GM18868 (cell line): ENCODE data around the gene NEDD4.
"Not testable (repeated sequence)": the region's sequence is repeated elsewhere in the genome, so short reads cannot be mapped to it uniquely, and the experiment has no call there.

ENCODE experiments used
- ATAC-seq: cut with Tn5 transposase; IDR thresholded peaks from one replicate; pipeline ENCODE4 v1.9.1; 2021; ENCODE audit warnings: mild to moderate bottlenecking, moderate library complexity; ENCODE audit not compliant: unreplicated experiment

NEDD4 gene

GRCh38 chr15:56007053-56007452 lies 13.6 kb upstream of the NEDD4 start:
- ATAC-seq, result not testable (repeated sequence)

GRCh38 chr15:56006371-56006770 lies 13.0 kb upstream of the NEDD4 start:
- ATAC-seq, result not testable (repeated sequence)

DNA sequence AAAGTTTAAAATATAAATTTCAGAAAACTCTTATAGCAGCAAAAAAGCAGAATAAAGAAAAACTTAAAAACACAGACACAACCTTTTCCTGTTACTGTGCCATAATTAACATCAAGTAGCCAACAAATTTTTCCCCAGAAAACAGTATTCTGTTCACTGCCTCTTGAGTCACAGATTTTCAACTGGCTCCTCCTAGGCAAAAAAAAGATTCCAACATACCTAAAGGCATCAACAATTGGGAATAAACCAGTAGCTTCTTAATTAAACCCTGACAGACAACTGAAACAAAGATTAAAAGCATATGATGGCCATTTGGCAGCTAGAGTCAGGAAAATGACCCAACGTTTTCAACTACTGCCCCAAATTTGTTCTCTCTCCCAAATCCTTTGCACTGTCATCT lies 10.9 kb upstream of the NEDD4 start:
- ATAC-seq, result not testable (repeated sequence)

DNA sequence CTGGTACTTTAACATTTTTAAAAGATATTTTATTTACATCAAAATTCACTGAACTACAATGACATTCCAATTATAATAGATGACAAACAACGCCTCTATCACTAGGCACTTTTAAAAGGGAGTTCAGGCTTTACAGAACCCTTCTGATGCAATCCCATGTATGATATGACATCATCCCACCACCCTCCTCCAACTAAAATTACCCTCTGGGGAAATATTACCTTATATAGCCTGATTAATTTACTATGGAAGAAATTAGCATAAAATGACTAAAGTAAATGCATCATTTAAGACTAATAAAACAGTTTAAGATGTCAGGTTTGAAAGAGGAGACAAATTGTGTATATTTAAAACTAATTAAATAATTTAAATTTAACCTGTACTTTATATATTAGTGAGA lies 10.4 kb upstream of the NEDD4 start:
- not testable (repeated sequence) for ATAC-seq

DNA sequence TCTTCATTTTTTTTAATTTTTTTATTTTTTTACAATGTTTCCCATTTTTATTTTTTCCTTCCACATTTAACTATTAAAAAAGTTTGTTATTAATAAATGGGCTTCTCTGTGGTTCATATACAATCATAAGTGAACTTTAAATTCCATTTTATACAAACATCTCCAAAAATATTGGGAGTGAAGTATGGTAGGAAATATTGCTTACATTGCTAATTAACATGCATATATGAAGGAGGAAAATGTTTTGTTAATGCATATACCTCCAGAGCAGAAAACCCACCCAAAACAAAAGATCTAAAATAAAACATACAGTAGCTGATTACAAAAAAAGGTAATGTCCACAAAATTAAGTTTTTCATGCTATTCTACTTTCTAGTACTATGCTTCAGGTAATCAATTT lies 9.9 kb upstream of the NEDD4 start:
- ATAC-seq, result not testable (repeated sequence)

DNA sequence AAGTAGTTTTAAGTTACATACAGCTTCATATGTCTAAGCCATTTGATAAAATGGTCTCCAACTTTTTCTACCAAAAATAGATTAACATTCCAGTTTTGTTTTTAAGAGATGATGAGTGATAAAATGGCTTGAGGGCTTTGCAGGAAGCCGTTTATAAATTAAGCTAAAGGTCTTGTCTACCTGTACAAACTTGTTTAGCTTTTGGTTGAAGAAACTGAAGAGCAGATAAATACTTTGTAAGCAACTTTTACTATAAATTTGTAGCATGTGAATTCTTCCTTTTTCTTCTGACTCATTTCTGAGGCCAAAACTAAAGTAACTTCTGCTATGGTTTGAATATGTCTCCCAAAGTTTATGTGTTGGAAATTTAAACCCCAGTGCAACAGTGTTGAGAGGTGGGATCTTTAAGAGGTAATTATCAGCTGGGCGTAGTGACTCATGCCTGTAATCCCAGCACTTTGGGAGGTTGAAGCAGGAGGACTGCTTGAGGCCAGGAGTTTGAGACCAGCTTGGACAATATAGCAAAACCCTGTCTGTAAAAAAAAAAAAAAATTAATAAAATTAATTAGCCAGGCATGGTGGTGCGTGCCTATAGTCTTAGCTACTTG lies 8.2 kb upstream of the NEDD4 start:
- no peak for ATAC-seq

DNA sequence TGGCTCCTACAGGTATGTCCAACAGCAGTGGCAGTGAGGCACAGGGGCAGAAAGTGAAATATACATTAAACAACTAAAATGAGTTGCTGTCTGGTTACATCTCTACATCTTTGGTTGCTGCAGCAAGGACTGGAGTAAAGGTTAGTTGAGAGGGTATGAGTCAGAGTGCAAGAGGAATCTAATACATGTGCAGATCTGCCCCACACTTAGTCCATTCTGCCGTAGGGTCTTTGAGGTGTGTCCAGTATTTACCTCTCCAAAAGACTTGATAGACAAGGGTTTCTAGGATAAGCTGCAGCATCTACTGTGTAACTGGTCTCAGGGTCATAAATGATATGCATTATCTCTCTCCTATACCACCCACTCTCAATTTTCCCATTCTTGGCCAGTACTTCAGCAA lies 6.2 kb upstream of the NEDD4 start:
- ATAC-seq, result no peak

GRCh38 chr15:55998478-55998877 lies 5.1 kb upstream of the NEDD4 start:
- ATAC-seq, result no peak

- ATAC-seq, result no peak
These were observed 570 bp upstream of the NEDD4 start for GRCh38 chr15:55993804-55994560.

DNA sequence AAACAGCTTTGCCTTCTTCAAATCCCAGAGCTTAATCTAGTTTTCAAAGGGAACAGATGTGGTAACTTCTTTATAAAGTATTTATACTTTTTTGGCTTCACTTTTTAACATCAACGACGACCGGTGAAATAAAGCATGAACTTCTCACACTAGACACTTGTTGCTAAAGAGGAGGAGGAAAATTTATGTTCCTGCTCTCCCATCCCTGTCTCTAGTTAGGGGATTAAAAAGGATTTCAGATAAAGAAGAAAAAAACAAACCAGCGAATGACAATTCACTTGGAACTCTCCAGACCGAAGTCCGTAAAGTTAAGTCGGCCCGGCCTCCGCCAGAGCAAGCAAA lies 672 bp downstream of the NEDD4 start:
- no peak for ATAC-seq

DNA sequence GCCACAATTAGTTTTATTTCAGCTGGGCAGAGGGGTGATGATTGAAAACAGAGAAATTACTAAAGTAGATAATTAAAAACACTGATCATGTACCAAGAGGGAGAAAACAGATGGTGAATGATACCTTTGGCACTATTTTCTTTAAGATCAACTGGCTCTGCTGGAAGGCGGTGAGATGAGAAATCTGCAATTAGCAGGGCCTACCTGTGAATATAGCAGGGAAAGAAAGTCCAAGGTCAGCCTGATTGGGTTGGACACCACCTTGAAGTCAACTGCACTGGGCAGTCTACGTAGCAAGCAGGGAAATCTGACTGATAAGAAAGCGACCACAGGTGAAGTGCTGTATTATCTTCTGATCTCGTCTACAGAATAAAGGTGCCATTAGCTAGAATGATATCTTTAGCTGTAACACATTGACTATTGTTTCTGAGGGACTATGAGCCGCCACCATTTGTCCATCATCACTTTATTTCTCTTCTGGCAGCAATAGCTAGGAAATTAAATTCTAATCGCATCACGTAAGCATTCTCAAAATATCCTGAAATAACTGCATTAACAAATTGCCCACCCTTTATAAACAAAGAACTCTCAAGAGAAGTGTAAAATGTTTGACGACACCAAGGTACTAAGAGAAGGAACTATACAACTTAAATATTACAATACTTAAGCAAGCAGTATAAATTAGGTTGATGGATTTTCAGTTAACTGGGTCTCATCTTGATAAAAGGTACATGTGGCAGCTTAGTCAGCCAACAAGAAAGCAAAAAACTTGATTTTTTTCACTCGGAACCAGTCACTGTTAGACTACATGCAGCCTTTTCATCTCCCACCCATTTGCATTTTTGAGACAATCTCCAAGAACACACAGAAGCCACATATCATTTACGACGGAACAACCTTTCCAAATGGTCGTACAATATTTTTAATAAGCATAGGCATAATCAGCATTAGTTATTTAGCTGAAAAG lies 1.3 kb downstream of the NEDD4 start:
- ATAC-seq, result no peak

GRCh38 chr15:55990998-55991397 lies 2.4 kb downstream of the NEDD4 start:
- ATAC-seq, result no peak

GRCh38 chr15:55990516-55990915 lies 2.9 kb downstream of the NEDD4 start:
- ATAC-seq, result no peak

DNA sequence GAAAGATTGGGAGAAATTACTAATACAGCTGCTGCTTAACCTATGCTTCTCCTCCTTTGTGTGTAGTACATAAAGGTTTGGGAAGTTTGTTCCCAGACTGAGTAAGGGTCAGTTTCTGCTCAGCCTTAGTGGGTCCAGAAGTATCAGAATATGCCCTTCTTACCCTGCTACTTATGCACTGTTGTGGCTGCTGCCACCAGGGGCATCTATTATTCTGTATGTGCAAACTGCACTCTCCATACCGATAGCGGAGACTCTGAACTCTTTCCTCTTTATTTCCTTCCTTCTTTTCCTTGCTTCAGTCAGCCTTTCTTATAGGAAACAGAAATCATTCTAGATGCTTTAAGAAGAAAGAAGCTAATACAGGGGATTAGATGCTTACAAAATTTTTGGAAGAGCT lies 4.0 kb downstream of the NEDD4 start:
- ATAC-seq, result no peak

- ATAC-seq, result no peak
These were observed 11.7 kb downstream of the NEDD4 start for GRCh38 chr15:55981582-55982249.

DNA sequence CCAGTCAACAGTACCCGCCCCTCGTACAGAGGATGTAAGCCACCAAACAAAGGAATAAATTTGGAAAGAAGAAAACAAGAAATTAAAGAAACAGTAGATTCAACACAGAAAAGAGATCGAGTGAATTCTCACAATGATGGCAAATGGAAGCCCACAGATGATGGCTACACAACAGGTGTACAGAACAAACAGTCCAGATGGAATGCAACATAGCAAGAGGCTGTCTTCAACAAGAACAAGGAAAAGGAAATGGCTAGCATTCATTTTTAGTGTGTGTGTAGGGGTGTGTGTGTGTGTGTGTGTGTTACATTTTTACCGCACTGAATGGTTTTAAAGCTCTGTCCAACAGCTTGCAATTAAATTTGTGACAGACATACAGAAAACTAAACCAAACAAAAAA lies 12.9 kb downstream of the NEDD4 start:
- no peak for ATAC-seq

DNA sequence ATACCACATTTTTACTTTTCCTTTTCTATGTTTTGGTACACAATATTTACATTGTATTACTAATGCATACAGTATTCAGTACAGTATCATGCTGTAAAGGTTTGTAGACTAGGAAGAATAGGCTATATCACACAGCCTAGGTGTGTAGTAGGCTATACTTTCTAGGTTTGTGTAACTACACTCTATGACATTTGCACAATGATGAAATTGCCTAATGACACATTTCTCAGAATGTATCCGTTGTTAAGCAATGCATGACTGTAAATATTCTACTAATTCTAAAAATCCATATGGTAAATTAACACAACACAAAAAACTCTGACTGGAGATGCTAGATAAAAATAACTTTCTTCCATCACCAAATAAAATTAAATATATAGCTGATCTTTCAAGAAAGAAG lies 16.2 kb downstream of the NEDD4 start:
- ATAC-seq, result no peak

GRCh38 chr15:55970286-55970685 lies 23.1 kb downstream of the NEDD4 start:
- no peak for ATAC-seq

DNA sequence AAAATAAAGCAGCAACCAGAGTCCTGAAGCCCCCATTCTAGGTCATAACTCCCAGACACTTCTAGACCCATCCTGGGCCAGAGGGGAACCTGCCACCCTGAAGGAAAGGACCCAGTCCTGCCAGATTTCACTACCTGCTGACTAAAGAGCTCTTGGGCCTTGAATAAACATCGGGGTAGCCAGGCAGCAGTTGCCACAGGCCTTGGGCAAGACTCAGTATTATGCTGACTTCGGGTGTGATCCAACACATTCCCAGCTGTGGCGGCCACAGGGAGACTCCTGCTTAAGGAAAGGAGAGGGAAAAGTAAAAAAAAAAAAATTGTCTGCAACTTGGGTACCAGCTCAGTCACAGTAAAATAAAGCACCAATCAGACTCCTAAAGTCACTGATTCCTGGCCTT lies 23.8 kb downstream of the NEDD4 start:
- no peak for ATAC-seq

GRCh38 chr15:55968923-55969322 lies 24.5 kb downstream of the NEDD4 start:
- no peak for ATAC-seq

GRCh38 chr15:55965091-55965490 lies 28.3 kb downstream of the NEDD4 start:
- no peak for ATAC-seq
